ENCODE results near the gene CLPTM1L.
"Not testable (repeated sequence)": the region's sequence is repeated elsewhere in the genome, so short reads cannot be mapped to it uniquely, and the experiment has no call there.

Gene CLPTM1L

DNA sequence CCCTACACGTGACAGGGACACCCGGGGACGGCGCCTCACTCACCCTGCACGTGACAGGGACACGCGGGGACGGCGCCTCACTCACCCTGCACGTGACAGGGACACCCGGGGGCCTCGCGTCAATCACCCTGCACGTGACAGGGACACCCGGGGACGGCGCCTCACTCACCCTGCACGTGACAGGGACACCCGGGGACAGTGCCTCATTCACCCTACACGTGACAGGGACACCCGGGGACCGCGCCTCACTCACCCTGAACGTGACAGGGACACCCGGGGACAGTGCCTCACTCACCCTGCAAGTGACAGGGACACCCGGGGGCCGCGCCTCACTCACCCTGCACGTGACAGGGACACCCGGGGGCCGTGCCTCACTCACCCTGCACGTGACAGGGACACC, 55.3 kb downstream of the CLPTM1L start:
- DNase-seq, result not testable (repeated sequence)

DNA sequence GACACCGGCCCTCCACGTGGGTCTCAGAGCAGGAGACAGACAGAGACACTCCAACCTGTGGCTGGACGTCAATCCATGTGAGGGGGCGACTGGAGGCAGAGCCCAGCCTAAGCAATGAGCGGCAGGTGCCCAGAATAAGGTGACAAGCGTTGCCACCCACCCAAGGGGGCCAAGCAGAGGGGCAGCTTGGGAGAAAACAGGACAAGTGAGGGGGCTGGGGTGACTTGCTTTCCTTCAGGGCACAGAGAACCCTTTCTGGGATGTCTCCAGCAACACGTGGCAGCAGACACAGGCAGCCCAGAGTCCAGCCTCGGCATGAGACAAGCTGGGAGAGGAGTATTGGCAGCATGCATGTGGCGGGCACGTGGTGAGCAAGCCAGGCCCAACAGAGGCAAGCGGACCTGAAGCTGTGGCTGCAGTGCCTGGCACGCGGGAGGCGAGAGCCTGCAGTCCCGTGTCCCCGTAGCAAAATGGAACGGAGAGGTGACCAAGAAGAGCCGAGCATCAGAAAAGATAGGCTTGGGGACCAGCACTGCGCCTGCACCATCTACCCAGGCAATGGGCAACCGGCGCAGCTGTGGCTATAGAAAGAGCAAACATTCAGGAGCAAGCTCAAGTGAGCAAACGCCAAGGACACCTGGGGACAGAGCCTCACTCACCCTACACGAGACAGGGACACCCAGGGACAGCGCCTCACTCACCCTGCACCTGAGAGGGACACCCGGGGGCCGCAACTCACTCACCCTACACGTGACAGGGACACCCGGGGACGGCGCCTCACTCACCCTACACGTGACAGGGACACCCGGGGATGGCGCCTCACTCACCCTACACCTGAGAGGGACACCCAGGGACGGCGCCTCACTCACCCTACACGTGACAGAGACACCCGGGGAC, 56.2 kb downstream of the CLPTM1L start:
- no peak for DNase-seq

DNA sequence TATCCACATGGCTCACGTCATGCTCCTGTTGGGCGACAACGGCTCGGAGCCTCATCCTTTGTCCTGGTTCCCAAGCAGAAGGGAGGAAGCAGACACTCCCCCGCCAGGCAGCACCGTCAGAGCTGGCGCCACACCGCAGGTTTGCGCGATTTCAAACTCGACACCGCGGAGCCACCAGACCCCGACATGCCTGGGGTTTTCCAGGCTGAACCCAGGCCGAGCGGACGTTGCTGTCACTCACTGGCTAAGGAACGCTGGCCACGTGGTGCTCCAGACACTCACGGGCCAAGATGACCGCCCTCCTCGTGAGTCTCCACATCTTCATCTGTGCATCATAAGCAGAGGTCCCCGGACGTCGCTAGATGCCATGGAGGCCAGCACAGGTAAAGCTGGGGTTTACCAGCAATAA, 59.0 kb downstream of the CLPTM1L start:
- no peak for DNase-seq

DNA sequence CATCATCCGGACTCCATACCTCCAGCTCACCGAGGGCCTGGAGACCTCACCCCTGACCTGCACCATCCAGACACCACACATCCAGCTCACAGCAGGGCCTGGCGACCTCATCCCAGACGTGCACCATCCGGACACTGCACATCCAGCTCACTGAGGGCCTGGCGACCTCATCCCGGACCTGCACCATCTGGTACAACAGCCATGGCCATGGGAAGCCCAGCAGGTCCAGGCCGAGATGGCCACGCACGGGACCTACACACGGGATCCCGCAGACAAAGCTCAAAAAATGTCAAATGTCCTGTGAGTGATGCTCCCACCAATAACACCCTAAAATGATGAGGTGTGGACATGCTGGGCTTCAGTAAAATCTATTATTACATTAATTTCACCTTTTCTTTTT, 59.8 kb downstream of the CLPTM1L start:
- DNase-seq, result no peak

DNA sequence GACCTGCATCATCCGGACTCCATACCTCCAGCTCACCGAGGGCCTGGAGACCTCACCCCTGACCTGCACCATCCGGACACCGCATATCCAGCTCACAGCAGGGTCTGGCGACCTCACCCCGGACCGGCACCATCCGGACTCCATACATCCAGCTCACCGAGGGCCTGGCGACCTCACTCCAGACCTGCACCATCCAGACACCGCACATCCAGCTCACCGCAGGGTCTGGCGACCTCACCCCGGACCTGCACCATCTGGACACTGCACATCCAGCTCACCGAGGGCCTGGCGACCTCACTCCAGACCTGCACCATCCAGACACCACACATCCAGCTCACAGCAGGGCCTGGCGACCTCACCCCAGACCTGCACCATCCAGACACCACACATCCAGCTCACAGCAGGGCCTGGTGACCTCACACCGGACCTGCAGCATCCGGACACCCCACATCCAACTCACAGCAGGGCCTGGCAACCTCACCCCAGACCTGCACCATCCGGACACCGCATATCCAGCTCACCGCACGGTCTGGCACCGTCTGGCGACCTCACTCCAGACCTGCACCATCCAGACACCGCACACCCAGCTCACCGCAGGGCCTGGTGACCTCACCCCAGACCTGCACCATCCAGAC, 60.4 kb downstream of the CLPTM1L start:
- not testable (repeated sequence) for DNase-seq

DNA sequence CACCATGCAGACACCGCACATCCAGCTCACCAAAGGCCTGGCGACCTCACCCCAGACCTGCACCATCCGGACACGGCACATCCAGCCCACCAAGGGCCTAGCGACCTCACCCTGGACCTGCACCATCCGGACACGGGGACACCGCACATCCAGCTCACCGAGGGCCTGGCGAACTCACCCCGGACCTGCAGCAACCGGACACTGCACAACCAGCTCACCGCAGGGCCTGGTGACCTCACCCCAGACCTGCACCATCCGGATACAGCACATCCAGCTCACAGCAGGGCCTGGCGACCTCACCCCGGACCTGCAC, 61.2 kb downstream of the CLPTM1L start:
- not testable (repeated sequence) for DNase-seq

DNA sequence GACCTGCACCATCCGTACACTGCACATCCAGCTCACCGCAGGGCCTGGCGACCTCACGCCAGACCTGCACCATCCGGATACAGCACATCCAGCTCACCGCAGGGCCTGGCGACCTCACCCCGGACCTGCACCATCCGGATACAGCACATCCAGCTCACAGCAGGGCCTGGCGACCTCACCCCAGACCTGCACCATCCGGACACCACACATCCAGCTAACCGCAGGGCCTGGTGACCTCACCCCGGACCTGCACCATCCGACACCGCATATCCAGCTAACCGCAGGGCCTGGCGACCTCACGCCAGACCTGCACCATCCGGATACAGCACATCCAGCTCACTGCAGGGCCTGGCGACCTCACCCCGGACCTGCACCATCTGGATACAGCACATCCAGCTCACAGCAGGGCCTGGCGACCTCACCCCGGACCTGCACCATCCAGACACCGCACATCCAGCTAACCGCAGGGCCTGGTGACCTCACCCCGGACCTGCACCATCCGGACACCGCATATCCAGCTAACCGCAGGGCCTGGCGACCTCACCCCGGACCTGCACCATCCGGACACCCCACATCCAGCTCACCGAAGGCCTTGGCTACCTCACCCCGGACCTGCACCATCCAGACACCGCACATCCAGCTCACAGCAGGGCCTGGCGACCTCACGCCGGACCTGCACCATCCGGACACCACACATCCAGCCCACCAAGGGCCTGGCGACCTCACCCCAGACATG, 61.7 kb downstream of the CLPTM1L start:
- not testable (repeated sequence) for DNase-seq

DNA sequence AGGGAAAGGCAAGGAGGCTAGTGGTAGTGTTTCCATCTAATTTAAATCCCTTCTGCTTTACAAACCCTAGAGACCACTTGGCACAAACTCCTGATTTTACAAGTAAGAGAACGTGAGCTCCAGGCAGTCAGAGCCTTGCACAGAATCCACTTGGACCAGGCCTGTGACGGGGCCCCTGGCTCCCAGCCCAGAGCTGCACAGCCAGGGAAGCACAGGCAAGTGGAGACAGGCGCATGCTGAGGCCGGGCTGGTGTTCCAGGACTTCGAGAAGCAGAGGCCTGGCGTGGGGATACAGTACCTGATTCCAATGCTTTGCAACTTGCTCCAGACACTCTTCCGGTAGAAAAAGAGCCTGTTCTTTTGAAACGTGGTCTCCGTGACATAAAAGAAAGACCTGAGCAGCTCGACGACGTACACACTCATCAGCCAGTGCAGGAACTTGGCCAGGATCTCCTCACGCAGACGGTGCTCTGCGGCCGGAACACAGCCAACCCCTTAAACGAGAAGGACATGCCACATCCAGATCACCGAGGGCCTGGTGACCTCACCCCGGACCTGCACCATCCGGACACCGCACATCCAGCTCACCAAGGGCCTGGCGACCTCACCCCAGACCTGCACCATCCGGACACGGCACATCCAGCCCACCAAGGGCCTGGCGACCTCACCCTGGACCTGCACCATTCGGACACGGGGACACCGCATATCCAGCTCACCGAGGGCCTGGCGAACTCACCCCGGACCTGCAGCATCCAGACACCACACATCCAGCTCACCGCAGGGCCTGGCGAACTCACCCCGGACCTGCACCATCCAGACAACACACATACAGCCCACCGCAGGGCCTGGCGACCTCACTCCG, 62.5 kb downstream of the CLPTM1L start:
- no peak for DNase-seq

DNA sequence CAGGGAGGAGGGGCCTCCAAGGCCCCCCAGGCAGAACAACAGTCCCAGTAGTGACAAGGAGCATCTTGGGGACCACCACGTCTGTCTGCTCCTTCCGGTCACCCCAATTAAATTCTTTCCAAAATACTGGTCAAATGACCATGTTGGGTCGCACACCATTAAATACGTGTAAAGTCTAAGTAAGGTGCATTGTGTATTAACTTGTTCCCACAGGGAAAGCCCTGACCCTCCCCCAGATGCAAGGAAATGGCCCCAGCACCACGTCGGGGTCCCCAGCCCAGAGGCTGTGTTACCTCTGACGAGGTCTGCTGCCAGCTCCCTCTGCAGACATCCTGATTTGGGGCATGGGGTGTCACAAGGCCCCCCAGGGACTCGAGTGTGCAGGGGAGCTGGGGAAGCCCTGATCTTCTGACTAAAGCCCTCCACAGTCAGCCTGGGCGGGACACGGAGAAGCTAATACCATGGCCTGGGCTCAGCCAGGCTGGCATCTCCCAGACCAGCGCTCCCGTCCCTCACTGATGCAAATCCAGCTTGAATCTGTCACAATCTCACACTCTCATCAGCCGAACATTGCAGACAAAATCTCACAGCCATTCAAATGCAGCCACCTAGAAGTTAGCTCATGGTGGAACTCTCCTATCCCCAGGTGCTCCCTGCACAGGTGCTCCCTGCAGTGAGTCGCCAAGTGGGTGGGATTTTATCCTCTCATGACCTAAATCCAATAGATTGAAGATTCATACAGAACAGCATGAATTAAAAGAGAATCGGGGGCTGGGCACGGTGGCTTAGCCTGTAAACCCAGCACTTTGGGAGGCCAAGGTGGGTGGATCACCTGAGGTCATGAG, 63.6 kb downstream of the CLPTM1L start:
- DNase-seq, result no peak

DNA sequence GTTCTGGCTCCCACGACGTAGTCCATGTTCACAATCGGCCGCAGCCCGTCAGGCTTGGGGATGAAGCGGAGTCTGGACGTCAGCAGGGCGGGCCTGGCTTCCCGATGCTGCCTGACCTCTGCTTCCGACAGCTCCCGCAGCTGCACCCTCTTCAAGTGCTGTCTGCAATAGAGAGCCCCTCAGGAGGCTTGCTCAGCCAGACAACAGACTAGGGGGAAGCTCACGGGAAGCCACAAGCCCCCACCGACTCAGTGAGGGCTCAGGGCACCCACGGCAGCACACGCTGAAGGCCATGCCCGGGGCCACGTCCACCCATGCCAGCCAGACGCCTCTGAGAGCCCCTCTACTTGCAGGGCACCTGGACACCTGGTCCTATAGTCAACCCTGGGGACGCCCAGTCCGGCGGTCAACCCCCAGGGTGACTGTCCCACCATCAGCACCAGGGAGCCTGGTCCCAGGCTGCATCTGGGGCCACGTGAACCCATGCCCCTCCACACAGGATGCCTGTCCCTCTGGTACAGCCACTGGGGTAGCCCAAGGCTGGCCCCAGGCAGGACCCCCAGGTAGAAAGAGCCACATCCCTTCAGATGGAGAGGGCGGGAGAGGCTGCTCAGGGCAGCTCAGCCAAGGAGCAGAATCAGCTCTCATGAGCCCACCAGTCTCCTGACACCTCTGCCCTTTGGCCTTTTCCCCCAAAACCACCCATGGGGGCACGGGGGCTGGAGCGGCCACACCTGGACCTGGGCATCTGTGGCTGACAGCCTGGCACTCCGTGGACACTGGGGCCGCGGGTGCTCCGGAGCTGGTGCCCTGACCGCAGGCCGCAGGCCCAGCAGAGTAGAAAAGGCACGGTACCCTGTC, 64.5 kb downstream of the CLPTM1L start:
- DNase-seq, result no peak

DNA sequence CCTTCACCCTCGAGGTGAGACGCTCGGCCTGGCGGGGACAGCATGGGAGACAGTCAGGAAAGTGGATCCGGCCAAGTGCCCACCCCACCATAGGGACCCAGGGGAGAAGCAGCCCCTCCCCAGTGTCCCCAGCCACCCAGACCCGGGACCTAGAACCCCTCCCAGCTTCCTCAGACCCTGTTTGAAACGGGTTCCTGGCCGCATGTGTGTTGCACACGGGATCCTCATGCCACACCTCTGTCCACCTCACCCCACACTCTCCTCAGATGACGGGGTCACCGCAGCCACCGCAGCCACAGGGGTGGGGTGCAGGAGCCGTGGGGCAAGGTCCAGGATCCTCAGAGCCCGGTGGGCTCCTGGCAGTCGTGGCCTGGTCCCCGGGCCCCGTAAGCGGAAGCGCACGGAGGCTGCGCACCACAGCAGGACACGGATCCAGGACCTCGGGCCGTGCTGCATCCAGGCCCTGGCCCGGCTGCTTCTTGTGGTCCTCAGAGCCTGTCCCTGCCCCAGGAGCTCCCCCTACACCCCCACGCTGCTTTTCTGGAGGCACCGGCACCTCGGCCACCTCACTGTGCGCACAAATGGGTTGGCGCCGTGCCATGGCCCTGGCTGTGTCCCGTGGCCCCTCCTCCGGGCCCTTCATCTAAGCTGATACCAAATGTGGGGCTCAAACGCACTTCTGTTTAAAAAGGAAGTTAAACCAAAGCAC, 65.3 kb downstream of the CLPTM1L start:
- DNase-seq, result no peak

DNA sequence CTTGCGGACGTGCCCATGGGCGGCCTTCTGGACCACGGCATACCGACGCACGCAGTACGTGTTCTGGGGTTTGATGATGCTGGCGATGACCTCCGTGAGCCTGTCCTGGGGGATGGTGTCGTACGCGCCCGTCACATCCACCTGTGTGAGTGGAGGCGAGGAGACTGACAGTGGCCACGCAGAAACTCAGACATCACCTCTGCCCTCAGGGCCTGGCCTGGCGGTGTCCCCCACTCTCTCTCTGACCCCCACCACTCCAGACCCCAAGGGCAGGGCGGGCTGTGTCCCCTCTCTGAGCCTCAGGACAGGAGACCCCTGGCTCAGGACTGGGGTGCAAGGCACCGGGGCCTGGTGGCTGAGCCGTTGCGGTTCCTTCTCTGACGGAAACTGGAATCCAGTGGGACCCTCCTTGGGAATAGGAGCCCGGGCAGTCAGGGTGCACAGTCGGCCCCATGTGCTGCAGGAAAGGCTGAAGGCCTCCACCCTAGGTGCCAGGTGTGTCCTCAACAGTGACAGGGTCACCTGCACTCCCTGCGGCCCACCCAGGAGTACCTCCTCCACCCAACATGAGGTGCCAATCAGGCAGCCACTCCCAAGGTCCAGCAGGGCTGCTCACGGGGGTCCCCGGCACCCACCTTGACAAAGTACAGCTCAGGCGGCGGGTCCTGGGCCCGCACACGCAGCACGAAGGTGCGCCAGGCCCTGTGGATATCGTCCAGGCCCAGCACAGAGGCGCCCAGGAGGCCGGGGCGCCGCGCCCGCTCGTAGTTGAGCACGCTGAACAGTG, 66.0 kb downstream of the CLPTM1L start:
- DNase-seq, result no peak

DNA sequence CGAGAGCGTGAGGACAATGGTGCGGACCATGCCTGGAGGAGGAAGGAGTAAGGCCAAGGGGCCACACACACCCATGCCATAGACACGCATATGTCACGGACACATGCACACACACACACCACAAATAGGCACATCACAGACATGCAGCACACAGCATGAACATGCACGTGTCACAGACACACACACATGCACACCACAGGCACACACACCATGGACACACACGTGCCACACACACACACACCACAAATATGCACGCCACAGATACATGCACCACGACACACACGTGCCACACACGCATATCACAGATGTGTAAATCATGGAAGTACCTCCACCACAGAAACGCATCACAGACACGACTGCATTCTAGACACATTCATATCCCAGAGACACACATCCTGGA, 66.7 kb downstream of the CLPTM1L start:
- no peak for DNase-seq

DNA sequence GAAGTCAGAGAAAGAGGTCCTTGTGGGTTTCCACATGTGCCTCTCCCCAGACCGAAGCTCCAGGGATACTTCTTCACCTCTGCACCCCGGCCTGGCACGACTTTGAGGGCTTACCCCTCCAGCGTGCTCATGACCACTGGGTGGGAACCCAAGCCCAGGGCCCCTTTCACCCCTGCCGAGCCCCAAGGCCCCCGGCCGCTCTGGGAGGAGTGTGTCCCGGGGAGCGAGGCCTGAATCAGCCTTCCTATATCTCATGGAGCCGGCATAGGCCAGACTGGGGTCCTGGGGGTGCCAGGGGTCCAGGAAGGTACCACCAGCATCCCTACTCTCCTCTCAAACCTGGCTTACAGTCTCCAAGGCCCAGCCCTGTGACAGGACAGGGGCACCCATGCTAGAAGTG, 67.1 kb downstream of the CLPTM1L start:
- DNase-seq, result no peak

DNA sequence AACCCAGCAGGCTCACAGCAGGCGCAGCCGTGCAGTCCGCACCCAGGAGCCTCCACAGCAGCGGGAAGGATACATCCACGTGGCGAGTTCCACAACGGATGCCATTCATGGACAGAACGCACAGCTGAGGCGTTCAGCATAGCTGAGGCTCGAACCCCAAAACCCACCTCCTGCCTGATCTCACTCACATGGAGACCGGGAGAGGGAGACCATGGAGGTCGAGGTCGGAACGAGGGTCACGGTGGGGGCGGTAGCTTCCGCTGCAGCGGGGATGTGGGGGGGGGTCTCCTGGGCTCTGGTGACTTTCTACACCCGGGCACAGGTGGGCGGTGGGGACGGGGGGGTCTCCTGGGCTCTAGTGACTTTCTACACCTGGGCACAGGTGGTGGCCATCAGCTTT, 67.6 kb downstream of the CLPTM1L start:
- no peak for DNase-seq

DNA sequence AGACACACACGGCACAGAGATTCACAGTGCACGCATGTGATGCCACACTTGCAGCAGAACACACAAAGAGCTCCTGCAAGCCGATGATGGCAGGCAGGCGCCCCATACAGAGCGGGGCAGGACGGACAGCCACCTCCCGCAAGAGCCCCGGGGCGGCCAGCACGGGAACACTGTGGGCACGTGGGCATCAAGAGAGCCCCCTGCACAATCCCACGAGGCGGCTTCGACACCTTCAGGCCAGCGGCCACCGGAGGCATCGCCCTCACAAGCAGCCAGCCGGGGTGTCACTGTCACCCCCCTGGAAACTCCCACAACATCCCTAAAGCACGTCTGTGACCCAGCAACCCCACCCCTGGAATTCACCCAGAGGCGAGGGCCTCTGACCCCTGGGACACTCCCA, 68.0 kb downstream of the CLPTM1L start:
- DNase-seq, result no peak

DNA sequence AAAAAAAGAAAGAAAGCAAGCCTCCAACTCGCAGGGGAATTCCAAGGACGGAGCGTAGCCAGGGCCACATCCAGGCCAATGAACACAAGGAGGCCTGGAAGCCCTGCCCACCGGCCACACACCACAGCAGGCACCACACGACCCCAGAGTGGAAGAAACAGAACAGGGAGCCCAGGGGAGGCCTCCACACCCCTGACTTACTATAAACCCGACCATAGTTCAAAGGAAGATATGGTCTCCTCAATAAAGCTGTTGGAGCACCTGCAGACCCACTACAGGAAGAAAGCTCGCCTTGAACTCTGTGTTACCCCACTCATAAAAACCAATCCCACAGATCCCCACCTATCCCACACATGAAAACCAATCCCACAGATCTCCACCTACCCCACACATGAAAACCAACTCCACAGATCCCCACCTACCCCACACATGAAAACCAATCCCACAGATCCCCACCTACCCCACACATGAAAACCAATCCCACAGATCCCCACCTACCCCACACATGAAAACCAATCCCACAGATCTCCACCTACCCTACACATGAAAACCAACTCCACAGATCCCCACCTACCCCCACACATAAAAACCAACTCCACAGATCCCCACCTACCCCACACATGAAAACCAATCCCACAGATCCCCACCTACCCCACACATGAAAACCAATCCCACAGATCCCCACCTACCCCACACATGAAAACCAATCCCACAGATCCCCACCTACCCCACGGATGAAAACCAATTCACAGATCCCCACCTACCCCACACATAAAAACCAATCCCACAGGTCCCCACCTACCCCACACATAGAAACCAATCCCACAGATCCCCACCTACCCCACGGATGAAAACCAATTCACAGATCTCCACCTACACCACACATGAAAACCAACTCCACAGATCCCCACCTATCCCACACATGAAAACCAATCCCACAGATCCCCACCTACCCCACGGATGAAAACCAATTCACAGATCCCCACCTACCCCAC, 69.2 kb downstream of the CLPTM1L start:
- not testable (repeated sequence) for DNase-seq

DNA sequence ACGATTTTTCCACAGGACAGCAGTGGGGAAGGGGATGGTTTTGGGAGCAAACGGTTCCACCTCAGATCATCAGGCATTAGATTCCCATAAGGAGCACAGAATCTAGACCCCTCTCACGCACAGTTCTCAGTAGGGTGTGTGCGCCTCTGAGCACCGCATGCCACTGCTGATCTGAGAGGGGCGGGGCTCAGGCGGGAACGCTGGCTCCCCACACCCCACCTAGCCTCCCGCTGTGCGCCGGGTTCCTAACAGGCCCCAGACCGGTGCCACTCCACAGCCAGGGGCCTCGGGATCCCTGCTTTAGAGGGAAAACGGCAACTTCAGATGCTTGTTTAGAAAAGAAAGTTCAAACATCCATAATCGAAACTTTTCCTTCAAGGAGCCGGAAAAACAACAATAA, 70.4 kb downstream of the CLPTM1L start:
- no peak for DNase-seq

All from stimulated activated CD4-positive, alpha-beta T cell treated with anti-CD3 and anti-CD28 coated beads, Interleukin-15, amount 100 ng/mL, for 24 hours (primary cell).